UCSD-AML1 (cell line): ENCODE data around the gene ZNF821.
"Not testable (repeated sequence)": the region's sequence is repeated elsewhere in the genome, so short reads cannot be mapped to it uniquely, and the experiment has no call there.

Source experiments
- DNase-seq: peaks from one replicate; lab custom pipeline; 2025; ENCODE audit not compliant: unreplicated experiment; lab: John Stamatoyannopoulos, UW

The ZNF821 gene

GRCh38 chr16:71902656-71903365, 18.8 kb upstream of the ZNF821 start:
- no peak for DNase-seq

- DNase-seq: no peak
Measured at GRCh38 chr16:71899171-71899570, 15.2 kb upstream of the ZNF821 start.

- DNase-seq: no peak
Measured at GRCh38 chr16:71896764-71897368, 12.9 kb upstream of the ZNF821 start.

- DNase-seq: no peak
Measured at GRCh38 chr16:71895679-71896365, 11.8 kb upstream of the ZNF821 start.

GRCh38 chr16:71894921-71895678, 11.1 kb upstream of the ZNF821 start, which contains the start of gene IST1:
Gene IST1, plus strand, starts transcription at chr16:71895531. Its CDS starts 20,110 bp downstream, at chr16:71915641.
- peak; percentile 97 for DNase-seq

- peak; percentile 45 for DNase-seq
Measured at GRCh38 chr16:71894229-71894920, 10.4 kb upstream of the ZNF821 start.

- no peak for DNase-seq
Measured at GRCh38 chr16:71893888-71894228, 9.9 kb upstream of the ZNF821 start.

DNA sequence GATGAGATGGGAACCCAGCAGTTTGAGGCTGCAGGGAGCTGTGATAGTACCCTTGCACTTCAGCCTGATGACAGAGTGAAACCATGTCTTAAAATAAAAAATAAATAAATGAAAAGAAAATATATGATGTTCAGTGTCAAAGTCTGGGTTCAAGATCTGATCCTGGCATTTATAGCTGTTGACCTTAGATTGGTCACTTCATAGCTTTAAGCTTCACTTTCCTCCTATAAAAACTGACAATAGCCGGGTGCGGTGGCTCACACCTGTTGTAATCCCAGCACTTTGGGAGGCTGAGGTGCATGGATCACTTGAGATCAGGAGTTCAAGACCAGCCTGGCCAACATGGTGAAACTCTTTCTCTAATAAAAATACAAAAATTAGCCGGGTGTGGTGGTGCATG, 5.2 kb upstream of the ZNF821 start:
- DNase-seq: no peak

GRCh38 chr16:71885261-71885650, 1.3 kb upstream of the ZNF821 start:
- peak; percentile 27 for DNase-seq

DNA sequence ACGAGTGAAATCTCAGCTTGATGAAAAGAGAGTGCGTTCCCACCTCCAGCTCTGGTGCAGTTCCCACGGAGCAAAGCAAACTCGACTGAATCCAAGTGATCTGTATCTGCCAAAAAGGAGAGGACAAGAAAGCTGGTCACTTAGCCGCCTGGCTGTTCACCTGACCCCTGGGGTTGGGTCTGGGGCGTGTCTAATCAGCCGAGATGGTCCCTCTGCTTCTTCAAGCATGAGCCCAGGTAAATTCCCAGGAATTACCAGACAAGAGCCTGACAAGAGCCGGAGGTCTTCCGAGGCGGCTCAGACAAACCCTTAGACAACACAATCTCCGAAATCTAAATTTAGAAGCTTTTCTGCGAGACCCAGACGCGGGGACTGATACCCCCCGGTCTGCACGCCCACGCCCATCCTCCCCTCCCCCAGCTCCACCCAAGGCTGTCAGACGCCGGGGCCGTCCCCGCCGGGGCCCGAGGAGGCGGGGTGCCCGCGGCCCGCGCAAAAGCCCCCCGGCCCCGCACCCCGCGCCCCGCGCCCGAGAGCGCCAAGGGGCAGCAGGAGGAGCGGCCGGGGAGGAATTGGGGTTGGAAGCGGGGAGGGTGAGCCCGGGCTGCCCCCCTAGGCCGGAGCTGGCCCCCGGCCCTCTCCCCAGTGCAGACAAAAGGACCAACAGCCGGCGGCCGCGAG, 674 bp downstream of the ZNF821 start:
- peak; percentile 42 for DNase-seq

- peak; percentile 14 for DNase-seq
Measured at GRCh38 chr16:71882505-71883167, 1.3 kb downstream of the ZNF821 start.

GRCh38 chr16:71880176-71880575, 3.8 kb downstream of the ZNF821 start:
- peak; percentile 28 for DNase-seq

DNA sequence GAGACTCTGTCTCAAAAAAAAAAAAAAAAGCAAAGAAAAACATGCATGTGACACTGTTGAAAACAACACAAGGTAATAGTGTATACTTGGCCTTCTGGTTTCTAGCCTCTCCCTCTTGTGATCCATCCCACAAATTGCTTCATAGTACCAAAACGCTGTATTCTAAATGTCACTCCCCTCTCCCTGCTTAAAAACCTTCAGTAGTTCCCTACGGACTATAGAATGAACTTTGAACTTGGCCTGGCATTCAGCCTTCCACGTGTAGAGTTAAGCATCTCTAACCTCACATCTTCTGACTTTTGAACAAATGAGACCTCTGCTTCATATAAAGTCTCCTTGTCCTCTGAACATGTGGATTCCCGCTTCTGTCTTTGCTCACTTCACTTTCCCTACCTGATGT, 5.1 kb downstream of the ZNF821 start:
- DNase-seq: no peak

- no peak for DNase-seq
Measured at GRCh38 chr16:71873199-71873598, 10.8 kb downstream of the ZNF821 start.

DNA sequence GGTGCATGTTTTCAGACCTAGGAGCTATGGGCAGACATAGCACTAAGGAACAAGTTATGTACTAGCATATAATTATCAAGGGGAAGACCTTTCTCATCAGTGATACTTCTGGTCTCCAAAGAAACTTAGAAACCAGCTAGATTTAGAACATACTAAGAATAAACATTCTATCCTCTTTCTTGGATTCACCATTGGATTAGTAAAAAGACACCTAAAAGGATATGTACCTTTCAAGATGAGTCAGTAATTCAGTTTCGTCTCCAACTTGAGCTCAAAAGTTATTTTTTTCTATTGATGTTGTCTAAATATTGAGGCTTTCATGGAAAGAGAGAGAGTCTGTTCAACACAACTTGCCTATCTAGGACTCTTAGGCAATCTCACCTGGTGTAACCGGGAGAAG, 13.2 kb downstream of the ZNF821 start:
- no peak for DNase-seq

DNA sequence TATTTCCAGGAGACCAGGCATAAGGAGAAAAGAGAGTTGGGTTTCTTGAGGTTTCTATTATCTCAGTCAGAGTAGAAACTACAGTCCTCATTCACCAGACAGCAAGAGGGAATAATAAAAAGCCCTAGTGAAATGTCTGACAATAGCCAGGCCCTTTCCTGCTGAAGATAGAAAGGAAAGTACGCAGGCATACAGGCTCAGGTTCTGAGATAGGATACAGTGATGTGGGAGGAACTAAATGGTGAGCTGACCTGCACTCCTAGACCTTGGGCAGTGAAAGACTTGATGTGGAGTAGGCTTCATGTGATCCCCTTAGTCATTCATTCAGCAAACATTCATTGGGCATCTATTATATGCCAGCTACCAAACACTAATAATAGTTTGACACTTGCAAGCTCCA, 14.9 kb downstream of the ZNF821 start:
- no peak for DNase-seq

GRCh38 chr16:71867939-71868338, 16.0 kb downstream of the ZNF821 start:
- no peak for DNase-seq

DNA sequence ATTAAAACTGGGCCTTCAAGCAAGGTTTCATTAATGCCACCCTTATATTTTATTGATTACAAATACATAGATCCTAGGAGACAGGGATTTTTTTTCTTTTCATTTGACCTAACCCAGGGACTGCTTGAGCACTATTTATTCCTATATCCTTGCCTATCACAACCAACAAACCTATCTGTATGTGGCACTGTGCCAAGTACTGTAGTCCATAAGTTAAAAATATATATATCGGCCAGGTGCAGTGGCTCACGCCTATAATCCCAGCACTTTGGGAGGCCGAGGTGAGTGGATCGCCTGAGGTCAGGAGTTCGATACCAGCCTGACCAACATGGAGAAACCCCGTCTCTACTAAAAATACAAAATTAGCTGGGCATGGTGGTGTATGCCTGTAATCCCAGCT, 16.8 kb downstream of the ZNF821 start:
- not testable (repeated sequence) for DNase-seq

GRCh38 chr16:71865173-71865863, 18.7 kb downstream of the ZNF821 start:
- no peak for DNase-seq
